Keratinocyte (primary cell): ENCODE results near the gene EVL. TPM values are rescaled to one million over a fixed set of nuclear protein-coding genes. Genes with fewer than 3 reads are reported as not detected.

Experiments used
- DNase-seq: peaks from one replicate; pipeline ENCODE4 v3.0.0-alpha.2; 2011; ENCODE audit warnings: low read depth, missing footprints, low spot score
- FAIRE-seq: peaks from 2 replicates; lab custom pipeline; 2011; peaks lifted over from hg19 to GRCh38; lab: Jason Lieb, UNC
- H2AFZ ChIP-seq: 2 replicates; pipeline ENCODE4 v1.6.0; 2012; ENCODE audit warnings: low read length, control low read depth, inconsistent platforms; ENCODE audit not compliant: control insufficient read depth
- H3K27ac ChIP-seq: 2 replicates; pipeline ENCODE4 v1.5.1; 2011; ENCODE audit warnings: low read length; ENCODE audit not compliant: control insufficient read depth, insufficient read depth
- H3K27me3 ChIP-seq: 3 replicates; pipeline ENCODE4 v1.6.0; 2011; ENCODE audit warnings: low read length; ENCODE audit not compliant: control insufficient read depth, insufficient read depth; ENCODE audit errors: extremely low read depth
- H3K36me3 ChIP-seq, 2 experiments: 2 replicates in 1 of 2; 3 replicates in 1 of 2; pipeline ENCODE4 v1.5.1; 2011; ENCODE audit warnings: low read length in 2 of 2, mild to moderate bottlenecking in 1 of 2; ENCODE audit not compliant: control insufficient read depth in 2 of 2, insufficient read depth in 2 of 2; ENCODE audit errors: extremely low read depth in 1 of 2
- H3K4me1 ChIP-seq: 3 replicates; pipeline ENCODE4 v1.5.1; 2011; ENCODE audit warnings: low read length; ENCODE audit not compliant: control insufficient read depth, insufficient read depth; ENCODE audit errors: extremely low read depth
- H3K4me2 ChIP-seq: 3 replicates; pipeline ENCODE4 v1.6.0; 2011; ENCODE audit warnings: low read depth, low read length; ENCODE audit not compliant: control insufficient read depth, insufficient read depth; ENCODE audit errors: extremely low read depth
- H3K4me3 ChIP-seq, 3 experiments: fragments of 200-600 bp in 1 of 3; sonication (generic) in 1 of 3; 2 replicates in 2 of 3; 3 replicates in 1 of 3; pipeline ENCODE4 v1.5.1; 2011 to 2016; ENCODE audit warnings: low read length in 3 of 3, mild to moderate bottlenecking in 3 of 3, control low read depth in 2 of 3, inconsistent platforms in 1 of 3, low read depth in 1 of 3, mixed read lengths in 1 of 3, mixed run types in 1 of 3, moderate library complexity in 1 of 3; ENCODE audit not compliant: control insufficient read depth in 2 of 3, insufficient read depth in 2 of 3; ENCODE audit errors: extremely low read depth in 1 of 3
- H3K79me2 ChIP-seq: 2 replicates; pipeline ENCODE4 v1.6.0; 2012; ENCODE audit warnings: low read length; ENCODE audit not compliant: control insufficient read depth, insufficient read depth
- H3K9ac ChIP-seq: 3 replicates; pipeline ENCODE4 v1.6.0; 2011; ENCODE audit warnings: low read length; ENCODE audit not compliant: control insufficient read depth, insufficient read depth; ENCODE audit errors: extremely low read depth
- H3K9me1 ChIP-seq: 3 replicates; pipeline ENCODE4 v1.6.0; 2011; ENCODE audit warnings: low read length; ENCODE audit not compliant: control insufficient read depth, insufficient read depth; ENCODE audit errors: extremely low read depth
- H3K9me3 ChIP-seq: 2 replicates; pipeline ENCODE4 v1.5.1; 2012; ENCODE audit warnings: low read depth, low read length; ENCODE audit not compliant: control insufficient read depth
- H4K20me1 ChIP-seq: 3 replicates; pipeline ENCODE4 v1.6.0; 2011; ENCODE audit warnings: low read length; ENCODE audit not compliant: control insufficient read depth, insufficient read depth; ENCODE audit errors: extremely low read depth
- EZH2 ChIP-seq: IDR thresholded peaks from one replicate; pipeline ENCODE4 v1.6.1; 2012; ENCODE audit warnings: inconsistent platforms, mild to moderate bottlenecking, low read length, moderate library complexity
- dilution Hi-C: fragments of 300-500 bp; cut with MboI; formaldehyde crosslinking; loops from one replicate; pipeline ENCODE4 v1.7.0; 2020; ENCODE audit warnings: low sequenced_read_pairs; ENCODE audit not compliant: extremely low pct_ligation_motif_present
- polyA plus RNA-seq, 5 experiments: library from polyadenylated mRNA; depleted of rRNA in 3 of 5; stranded (reverse) in 3 of 5; stranded (forward) in 1 of 5; unstranded in 1 of 5; fragments of >200 nt; gene quantifications; 1 replicate in 1 of 5; 2 replicates in 3 of 5; 3 replicates in 1 of 5; pipeline versions ENCODE4 v1.2.1 to v1.2.3, GENCODE V29; 2011 to 2012; ENCODE audit warnings: missing spikeins in 2 of 5, low read depth in 1 of 5, low replicate concordance in 1 of 5
- TF ChIP-seq, protein P1 (sequence below), 3 experiments: IDR thresholded peaks in 1 of 3; conservative IDR thresholded peaks in 1 of 3; optimal IDR thresholded peaks in 1 of 3; 2 replicates in 2 of 3; 3 replicates in 1 of 3; pipeline versions ENCODE3 to v1.5.1; 2011; ENCODE audit warnings: low read length in 3 of 3, mild to moderate bottlenecking in 3 of 3, moderate library complexity in 2 of 3, control low read depth in 1 of 3, inconsistent platforms in 1 of 3; ENCODE audit not compliant: insufficient read depth in 2 of 3; ENCODE audit errors: extremely low read depth in 1 of 3

EVL gene
- polyA plus RNA-seq, 1 donor (not counting 4 experiments of a cell fraction or from before 2014, with no cell fraction given): 12.0 TPM

DNA sequence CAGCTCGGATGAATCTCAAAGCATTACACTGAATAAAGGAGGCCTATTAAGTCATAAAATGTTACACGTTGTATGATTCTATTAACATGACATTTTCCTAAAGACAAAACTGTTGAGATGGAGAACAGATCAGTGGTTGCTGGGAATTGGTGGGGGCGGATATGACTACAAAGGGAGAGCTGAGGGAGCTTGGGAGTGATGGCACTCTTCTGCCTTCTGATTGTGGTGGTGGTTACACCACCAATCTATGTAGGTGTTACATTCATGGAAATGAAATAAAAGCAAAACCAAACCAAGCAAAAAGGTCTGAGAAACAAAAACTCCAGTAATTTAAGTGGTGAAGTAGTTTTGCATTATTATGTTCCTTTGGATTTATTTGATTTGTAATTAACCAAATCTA lies 16.4 kb upstream of the EVL start:
- Histone ChIP-seq H3K4me2 (no peak overlapping the region), H3K4me1 (no peaks in the 10 kb centered on the region), H2AFZ (no peak overlapping the region), H3K27ac (no peak overlapping the region), H3K27me3 (no peaks in the 10 kb centered on the region), H3K9me3 (no peaks in the 10 kb centered on the region), H3K79me2 (no peaks in the 10 kb centered on the region), H3K4me3 (no peak overlapping the region), H3K9ac (no peak overlapping the region), H4K20me1 (no peaks in the 10 kb centered on the region), H3K36me3 (no peaks in the 10 kb centered on the region), H3K9me1 (no peaks in the 10 kb centered on the region)
- DNase-seq: no peak
- FAIRE-seq: no peak
- dilution Hi-C loops: no loop called here
- no peak for TF ChIP-seq EZH2
- TF ChIP-seq, protein P1, sequence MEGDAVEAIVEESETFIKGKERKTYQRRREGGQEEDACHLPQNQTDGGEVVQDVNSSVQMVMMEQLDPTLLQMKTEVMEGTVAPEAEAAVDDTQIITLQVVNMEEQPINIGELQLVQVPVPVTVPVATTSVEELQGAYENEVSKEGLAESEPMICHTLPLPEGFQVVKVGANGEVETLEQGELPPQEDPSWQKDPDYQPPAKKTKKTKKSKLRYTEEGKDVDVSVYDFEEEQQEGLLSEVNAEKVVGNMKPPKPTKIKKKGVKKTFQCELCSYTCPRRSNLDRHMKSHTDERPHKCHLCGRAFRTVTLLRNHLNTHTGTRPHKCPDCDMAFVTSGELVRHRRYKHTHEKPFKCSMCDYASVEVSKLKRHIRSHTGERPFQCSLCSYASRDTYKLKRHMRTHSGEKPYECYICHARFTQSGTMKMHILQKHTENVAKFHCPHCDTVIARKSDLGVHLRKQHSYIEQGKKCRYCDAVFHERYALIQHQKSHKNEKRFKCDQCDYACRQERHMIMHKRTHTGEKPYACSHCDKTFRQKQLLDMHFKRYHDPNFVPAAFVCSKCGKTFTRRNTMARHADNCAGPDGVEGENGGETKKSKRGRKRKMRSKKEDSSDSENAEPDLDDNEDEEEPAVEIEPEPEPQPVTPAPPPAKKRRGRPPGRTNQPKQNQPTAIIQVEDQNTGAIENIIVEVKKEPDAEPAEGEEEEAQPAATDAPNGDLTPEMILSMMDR (optimal IDR thresholded peaks at IDR 0.05 in 1 of 3, IDR thresholded peaks at IDR 0.05 in 1 of 3, conservative IDR thresholded peaks at IDR 0.05 in 1 of 3; ENCODE audit: extremely low read depth in 1 of 3, insufficient read depth in 2 of 3, low read length in 3 of 3): no peak

DNA sequence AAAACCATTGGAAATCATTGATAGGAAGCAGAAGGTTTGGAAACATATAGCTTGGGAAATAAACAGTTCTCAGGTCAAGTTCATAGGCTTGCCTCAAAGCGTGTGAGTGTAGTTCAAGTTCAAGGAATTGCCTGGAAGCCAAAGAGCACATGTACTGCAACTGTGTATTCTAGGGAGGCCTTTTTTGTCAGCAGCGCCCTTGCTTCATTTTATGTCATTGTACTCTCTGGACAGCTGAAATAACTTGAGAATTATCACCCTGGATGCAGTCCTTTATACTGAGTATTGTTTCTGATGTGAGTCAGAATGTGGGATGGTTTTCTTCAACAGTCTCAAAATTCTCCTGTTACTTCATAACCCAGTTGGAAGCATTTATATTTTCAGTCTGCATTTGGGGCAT lies 16.0 kb upstream of the EVL start:
- FAIRE-seq: no peak
- H3K4me2 ChIP-seq: no peak overlapping the region
- no peak for DNase-seq
- no peaks in the 10 kb centered on the region for H3K36me3 ChIP-seq
- no peaks in the 10 kb centered on the region for H3K27me3 ChIP-seq
- H3K9me1 ChIP-seq: no peaks in the 10 kb centered on the region
- no peaks in the 10 kb centered on the region for H3K9me3 ChIP-seq
- no peak overlapping the region for H3K9ac ChIP-seq
- no peaks in the 10 kb centered on the region for H4K20me1 ChIP-seq
- H3K79me2 ChIP-seq: no peaks in the 10 kb centered on the region
- dilution Hi-C loops: no loop called here
- H3K27ac ChIP-seq: no peak overlapping the region
- no peak overlapping the region for H3K4me3 ChIP-seq
- TF ChIP-seq, protein P1 (optimal IDR thresholded peaks at IDR 0.05 in 1 of 3, IDR thresholded peaks at IDR 0.05 in 1 of 3, conservative IDR thresholded peaks at IDR 0.05 in 1 of 3; ENCODE audit: extremely low read depth in 1 of 3, insufficient read depth in 2 of 3, low read length in 3 of 3): no peak
- TF ChIP-seq EZH2: no peak
- no peaks in the 10 kb centered on the region for H3K4me1 ChIP-seq
- no peak overlapping the region for H2AFZ ChIP-seq
